Osteoblast (primary cell): Measurements from ENCODE around the gene EFCAB5. TPM values are rescaled to one million over a fixed set of nuclear protein-coding genes. Genes with fewer than 3 reads are reported as not detected.

Experiments used
- DNase-seq: peaks from one replicate; pipeline ENCODE4 v3.0.0; 2011; ENCODE audit warnings: low spot score, mixed read lengths; ENCODE audit not compliant: insufficient read length; ENCODE audit errors: missing footprints
- H2AFZ ChIP-seq: 2 replicates; pipeline ENCODE4 v1.6.0; 2011; ENCODE audit warnings: mild to moderate bottlenecking, low read length
- H3K27ac ChIP-seq: 2 replicates; pipeline ENCODE4 v1.5.1; 2011; ENCODE audit warnings: mild to moderate bottlenecking, low read depth, low read length, moderate library complexity
- H3K27me3 ChIP-seq: 2 replicates; pipeline ENCODE4 v1.6.0; 2012; ENCODE audit warnings: mild to moderate bottlenecking, control low read depth, inconsistent platforms, low read length, moderate library complexity; ENCODE audit not compliant: insufficient read depth
- H3K36me3 ChIP-seq: 2 replicates; pipeline ENCODE4 v1.5.1; 2011; ENCODE audit warnings: mild to moderate bottlenecking, low read length, control low read depth, moderate library complexity; ENCODE audit not compliant: insufficient read depth
- H3K4me1 ChIP-seq: 2 replicates; pipeline ENCODE4 v1.5.1; 2011; ENCODE audit warnings: mild to moderate bottlenecking, low read length, control low read depth, moderate library complexity; ENCODE audit not compliant: insufficient read depth
- H3K4me2 ChIP-seq: 2 replicates; pipeline ENCODE4 v1.6.0; 2011; ENCODE audit warnings: mild to moderate bottlenecking, low read length; ENCODE audit not compliant: insufficient read depth
- H3K4me3 ChIP-seq: fragments of 200-600 bp; sonication (generic); 3 replicates; pipeline ENCODE4 v1.5.1; 2012; ENCODE audit warnings: mild to moderate bottlenecking, low read length, inconsistent platforms; ENCODE audit not compliant: insufficient read depth
- H3K79me2 ChIP-seq: 2 replicates; pipeline ENCODE4 v1.6.0; 2012; ENCODE audit warnings: mild to moderate bottlenecking, low read length, control low read depth, inconsistent platforms; ENCODE audit not compliant: insufficient read depth
- H3K9me3 ChIP-seq: 2 replicates; pipeline ENCODE4 v1.5.1; 2011; ENCODE audit warnings: low read depth, low read length, control low read depth
- H4K20me1 ChIP-seq: 2 replicates; pipeline ENCODE4 v1.6.0; 2012; ENCODE audit warnings: mild to moderate bottlenecking, low read length, control low read depth; ENCODE audit not compliant: insufficient read depth
- CTCF ChIP-seq: IDR thresholded peaks from 2 replicates; pipeline ENCODE4 v1.5.1; 2011; ENCODE audit warnings: mild to moderate bottlenecking, low read depth, low read length, moderate library complexity; ENCODE audit errors: extremely low read depth
- total RNA-seq: library from RNA; depleted of rRNA; stranded (reverse); fragments of >200 nt; gene quantifications from 2 replicates; pipeline ENCODE4 v1.2.3, GENCODE V29; 2012

EFCAB5 gene
- total RNA-seq, 1 donor, result 0.36 TPM

GRCh38 chr17:30074254-30074653 lies 132.8 kb downstream of the EFCAB5 start:
- no peak for DNase-seq
- Histone ChIP-seq H3K27me3 (peaks cover 30% of the 10 kb centered on the region), H3K79me2 (no peaks in the 10 kb centered on the region), H3K4me3 (no peak overlapping the region), H3K36me3 (no peaks in the 10 kb centered on the region), H3K9me3 (no peaks in the 10 kb centered on the region), H2AFZ (no peak overlapping the region), H3K4me2 (no peak overlapping the region), H3K4me1 (no peaks in the 10 kb centered on the region), H4K20me1 (no peaks in the 10 kb centered on the region), H3K27ac (no peak overlapping the region)
- no peak for TF ChIP-seq CTCF

- H3K4me1 ChIP-seq, result no peaks in the 10 kb centered on the region
- H3K27ac ChIP-seq, result no peak overlapping the region
- no peaks in the 10 kb centered on the region for H4K20me1 ChIP-seq
- no peaks in the 10 kb centered on the region for H3K36me3 ChIP-seq
- no peak overlapping the region for H3K4me3 ChIP-seq
- H2AFZ ChIP-seq, result no peak overlapping the region
- H3K9me3 ChIP-seq, result no peaks in the 10 kb centered on the region
- H3K27me3 ChIP-seq, result peaks cover 32% of the 10 kb centered on the region
- no peak for DNase-seq
- H3K79me2 ChIP-seq, result no peaks in the 10 kb centered on the region
- no peak for TF ChIP-seq CTCF
- no peak overlapping the region for H3K4me2 ChIP-seq
Observed at GRCh38 chr17:30074730-30075129, 133.3 kb downstream of the EFCAB5 start.

GRCh38 chr17:30082773-30083172 lies 141.3 kb downstream of the EFCAB5 start:
- DNase-seq, result no peak
- Histone ChIP-seq H3K27me3 (peaks cover 44% of the 10 kb centered on the region), H4K20me1 (no peaks in the 10 kb centered on the region), H3K36me3 (no peaks in the 10 kb centered on the region), H3K79me2 (no peaks in the 10 kb centered on the region), H3K4me2 (no peak overlapping the region), H2AFZ (no peak overlapping the region), H3K4me3 (no peak overlapping the region), H3K9me3 (no peaks in the 10 kb centered on the region), H3K4me1 (no peaks in the 10 kb centered on the region), H3K27ac (no peak overlapping the region)
- TF ChIP-seq CTCF, result no peak

GRCh38 chr17:30084788-30085187 lies 143.4 kb downstream of the EFCAB5 start:
- Histone ChIP-seq H3K27me3 (peaks cover 28% of the 10 kb centered on the region), H3K9me3 (no peaks in the 10 kb centered on the region), H3K36me3 (no peaks in the 10 kb centered on the region), H3K79me2 (no peaks in the 10 kb centered on the region), H3K4me3 (no peak overlapping the region), H3K4me1 (no peaks in the 10 kb centered on the region), H2AFZ (no peak overlapping the region), H4K20me1 (no peaks in the 10 kb centered on the region), H3K4me2 (no peak overlapping the region), H3K27ac (no peak overlapping the region)
- TF ChIP-seq CTCF, result no peak
- no peak for DNase-seq
